ENCODE data around the gene TNRC18.

Gene TNRC18

DNA sequence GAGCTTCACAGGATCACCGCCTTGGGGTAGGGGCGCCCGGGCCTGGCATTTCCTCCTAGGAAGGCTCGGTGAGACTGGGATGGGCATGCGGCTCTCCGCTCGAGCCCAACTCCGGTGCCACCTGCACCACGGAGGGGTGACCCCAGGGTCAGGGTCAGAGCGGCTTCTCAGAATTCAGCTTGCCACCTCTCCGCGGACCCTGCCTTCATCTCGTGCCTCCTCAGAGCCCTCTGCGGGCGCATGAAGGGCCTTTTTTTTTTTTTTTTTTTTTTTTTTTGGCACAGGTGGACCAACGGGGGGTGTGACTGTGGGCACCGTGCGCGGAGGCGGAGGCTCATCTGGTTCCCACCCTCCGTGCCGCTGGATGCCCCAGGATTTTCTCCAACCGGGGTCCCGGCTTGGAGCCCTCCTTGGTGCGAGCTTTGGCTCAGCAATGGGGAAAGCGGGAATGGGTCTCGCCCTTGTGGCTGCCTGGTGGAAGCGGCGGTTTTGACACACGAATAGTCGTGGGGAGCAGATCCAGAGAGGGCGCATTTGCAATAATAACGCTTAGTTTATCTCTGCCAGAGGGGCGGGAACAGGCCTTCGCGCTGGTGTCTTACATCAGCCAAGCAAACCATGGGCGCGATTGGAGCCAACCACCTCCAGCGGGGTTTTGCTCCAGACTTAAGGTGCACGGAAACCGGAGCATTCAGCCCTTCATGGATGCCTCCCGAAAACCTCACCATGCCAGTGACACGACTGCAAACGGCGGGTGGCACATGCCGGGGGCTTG, 5.0 kb upstream of the TNRC18 start:
- DNase-seq, result peak in 1 of 2 experiments; percentile 43

DNA sequence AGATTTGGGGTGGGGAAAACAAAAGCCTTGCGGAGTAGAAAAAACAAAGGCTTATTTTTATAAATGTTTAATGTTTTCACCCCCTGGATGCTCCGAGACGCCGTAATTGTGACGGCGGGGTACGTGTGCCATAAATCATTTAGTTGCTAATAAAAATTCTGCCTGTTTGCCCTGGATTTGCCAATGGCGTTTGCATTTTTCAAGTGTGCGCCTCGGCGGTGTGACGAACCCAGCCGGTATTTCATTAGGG, 2.5 kb upstream of the TNRC18 start:
- no peak for DNase-seq

DNA sequence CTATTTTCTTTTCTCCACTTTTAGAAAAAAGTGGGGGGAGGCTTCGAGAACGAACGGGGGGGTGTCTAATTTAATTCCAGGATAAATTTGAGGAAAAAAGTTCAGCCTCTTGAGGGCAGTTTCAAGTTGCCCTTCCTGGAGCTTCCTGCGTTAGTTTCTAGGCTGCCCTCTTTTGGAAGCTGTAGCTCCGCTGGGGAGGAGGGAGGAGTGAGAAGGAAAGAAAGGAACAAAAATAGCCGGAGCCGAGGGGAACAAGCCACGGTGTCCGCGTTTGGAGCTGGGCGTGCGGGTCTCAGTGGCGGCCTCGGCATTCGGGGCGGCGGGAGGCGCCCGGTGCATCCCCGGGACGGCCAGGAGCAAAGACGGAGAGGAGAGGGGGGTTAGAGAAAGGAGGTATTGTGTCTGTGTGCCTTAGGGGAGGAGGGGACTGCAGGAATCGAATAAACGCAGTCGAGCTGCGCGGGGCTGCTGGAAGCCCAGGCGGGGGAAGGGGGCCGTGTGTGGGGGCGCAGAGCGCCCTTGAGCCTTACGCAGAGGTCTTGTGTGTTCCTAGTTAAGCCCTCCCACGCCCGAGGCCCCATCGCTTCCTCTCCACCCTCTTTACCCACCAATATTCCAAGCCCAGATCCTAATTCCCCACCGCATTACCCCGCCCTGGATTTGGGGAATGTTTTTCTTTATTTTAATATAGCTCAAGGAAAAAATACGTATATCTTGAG, 2.0 kb upstream of the TNRC18 start:
- peak; percentile 51 to 76 for DNase-seq

DNA sequence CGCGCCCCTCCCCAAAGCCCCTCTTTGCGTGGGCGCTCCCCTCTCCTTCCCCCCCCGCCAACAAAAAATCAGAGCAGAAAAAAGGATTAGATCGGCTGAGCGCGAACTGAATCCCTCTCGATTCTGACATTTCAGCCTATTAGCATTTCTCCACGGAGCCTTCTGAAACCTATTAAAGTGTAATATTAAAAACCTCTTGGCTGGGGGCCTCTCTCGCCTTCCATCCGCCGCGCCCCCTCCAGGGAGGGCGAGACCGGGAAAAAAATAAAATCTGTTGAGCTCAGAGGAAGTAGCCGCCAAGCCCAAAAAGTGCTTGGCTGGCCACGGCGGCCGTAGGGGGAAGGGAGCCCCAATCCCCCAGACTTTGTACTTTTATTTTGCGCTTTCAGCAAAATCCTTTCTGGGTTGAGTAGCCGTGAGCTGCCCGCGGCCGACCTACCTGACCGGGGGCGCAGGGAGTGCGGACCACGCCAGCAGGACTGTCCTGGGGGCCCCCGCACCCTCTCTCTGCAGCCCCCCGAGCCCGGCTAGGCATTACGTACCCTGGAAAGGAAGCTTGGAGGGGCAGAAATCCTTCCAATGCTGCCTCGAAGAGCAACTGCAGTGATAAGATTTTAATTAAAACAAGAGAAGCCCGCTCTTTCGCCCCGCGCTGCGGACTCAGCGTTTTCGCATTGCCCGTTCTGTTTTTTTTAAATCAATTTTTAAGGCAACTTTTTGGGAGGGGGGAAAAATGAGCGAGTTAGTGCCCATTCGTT, 1.3 kb upstream of the TNRC18 start:
- peak; percentile 46 to 62 for DNase-seq

DNA sequence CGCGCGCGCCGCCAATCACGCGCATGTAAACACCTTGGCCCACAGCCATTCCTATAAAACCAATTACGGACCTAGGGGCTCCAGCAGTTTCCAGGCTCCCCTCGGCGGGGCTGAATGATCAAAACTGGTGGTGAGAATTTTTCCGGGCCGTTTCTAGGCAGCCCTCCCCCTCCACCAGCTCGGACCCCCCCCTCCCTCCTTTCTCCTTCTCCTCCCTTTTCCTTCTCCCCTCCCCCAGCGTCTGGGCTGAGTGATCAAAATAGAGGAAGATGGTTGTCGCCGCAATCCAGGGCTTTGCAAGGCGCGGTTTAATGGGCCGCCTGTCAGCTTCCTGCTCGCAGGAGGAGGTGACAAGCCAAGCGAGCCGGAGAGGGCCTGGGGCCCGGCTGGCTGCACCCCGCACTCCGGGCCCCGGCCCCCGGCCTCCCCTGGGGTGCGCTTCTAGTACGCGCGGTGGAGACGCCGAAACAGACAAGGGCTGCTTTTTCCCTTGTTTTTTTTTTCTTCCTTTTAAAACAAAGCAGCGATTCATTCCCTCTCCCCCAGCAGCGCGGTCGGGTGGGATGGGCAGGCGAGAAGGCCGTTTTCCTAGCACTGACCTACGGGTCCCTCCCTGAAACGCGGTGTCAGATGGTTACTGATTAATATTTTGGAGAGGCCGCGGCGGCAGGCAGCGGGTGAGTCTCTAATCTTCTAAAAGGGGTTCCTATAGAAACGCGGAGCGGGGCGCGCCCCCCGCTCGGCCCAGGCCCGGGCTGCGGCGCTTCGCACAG, 528 bp upstream of the TNRC18 start:
- peak; percentile 92 to 96 for DNase-seq

DNA sequence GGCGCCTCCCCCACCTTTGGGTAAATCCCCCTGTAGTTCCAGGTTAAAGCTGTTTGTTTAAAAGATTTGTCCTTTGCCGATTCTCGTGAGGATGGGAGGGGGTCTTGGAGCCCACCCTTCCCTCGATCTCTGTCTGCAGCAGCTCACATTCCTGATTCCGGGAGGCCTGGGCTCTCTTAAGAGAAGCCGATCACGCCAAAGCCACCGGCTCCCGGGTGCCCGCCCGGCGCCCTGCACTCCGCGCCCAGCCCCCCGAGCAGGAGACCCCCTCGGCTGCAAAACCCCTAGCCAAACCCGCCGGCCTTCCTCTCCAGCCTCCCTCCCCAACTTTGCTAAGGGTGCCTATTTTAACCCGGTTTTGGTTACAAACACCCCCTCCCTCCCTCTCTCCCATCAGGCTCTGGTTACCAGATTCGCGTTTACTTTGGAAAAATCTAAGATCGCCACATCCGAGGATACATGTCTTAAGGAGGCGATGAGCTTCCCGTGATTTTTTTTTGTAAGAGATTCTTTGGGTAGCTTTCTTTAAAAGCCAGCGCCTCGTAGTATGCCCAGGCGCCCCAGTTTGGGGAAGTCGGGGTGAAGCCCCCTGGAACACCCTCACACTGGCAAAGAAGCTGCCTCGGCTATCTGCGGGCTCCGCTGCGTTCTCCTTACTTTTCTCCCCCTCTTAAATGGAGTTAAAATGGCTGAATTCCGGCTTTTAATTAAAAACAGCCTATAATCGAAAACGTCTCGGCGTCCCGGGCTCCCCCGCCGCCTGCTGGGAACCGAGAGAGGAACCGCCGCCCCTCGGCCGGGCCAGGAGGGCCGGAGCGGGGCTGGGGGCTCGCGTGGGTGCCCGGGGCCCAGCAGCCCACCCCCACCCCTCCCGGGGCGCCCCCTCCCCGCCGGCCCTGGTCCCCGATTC, 983 bp downstream of the TNRC18 start:
- DNase-seq, result peak in 1 of 2 experiments; percentile 41

DNA sequence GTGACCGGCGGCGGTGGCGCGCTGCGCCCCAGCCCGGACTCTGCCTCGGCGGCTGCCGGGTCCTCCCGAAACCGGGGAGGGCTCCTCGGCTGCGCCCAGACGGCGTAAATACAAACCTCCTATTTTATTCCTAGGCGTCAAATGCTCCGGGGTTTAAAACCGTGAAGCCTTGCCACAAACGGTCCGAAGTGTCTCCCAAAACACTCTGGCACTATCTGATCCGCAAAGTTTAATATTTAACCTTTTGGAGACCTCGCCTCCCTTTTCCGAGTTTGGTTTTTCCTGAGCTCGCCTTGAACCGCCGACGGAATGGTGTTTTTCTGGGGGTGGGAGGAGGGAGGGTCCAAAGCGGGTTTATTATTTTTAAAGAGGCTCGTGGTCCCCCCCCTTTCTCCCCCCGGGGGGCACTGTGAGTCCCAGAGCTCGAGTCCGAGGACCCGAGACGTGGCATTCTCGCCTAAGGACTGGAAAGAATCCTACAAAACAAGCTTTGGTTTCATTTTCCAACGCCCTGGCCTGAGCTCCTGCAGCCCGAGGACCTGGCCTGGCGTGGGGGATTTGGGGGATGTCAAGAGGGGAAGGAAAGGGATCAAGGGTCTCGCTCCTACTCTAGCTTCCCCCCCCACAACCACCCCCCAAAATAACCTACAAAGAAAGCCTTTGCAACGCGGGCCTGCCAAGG, 1.8 kb downstream of the TNRC18 start:
- peak in 1 of 2 experiments; percentile 44 for DNase-seq

DNA sequence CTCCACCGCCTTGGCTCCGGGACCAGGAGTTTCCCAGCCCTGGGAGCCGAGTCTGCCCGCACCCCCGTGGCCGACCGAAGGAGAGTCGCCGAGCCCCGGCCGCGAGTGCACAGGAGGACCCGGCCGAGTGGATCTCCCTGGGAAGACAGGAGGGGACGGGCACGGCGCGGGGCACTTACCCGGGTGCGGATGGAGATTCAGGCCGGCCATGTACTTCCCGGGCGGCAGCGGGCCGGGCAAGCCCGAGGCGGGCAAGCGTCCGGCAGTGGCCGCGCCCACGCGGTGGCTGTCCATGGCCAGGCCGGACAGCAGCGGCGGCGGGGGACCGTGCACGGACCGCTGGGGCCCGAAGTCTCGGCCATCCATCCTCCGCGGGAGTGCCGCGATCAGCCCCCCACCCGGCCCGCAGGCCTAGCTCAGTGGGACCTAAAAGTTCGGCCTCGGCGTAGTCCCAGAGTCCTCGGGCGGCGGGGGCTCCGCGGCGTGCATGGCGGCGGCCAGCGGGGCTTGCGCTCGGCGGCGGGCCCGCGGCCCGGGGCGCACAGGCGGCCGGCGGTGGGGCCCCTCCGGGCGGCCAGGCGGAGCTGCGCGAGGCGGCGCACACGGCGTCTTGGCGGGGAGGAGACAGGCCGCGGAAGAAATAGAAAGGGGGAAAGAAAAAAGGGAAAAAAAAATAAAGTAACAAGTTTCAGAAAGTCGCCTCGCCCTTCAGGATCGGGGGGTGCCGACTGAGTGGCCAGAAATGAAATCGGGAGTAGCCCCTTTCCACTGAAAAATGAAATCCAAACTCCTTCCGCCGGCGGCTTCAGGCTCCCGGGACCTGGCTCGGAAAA, 2.5 kb downstream of the TNRC18 start:
- DNase-seq, result no peak

DNA sequence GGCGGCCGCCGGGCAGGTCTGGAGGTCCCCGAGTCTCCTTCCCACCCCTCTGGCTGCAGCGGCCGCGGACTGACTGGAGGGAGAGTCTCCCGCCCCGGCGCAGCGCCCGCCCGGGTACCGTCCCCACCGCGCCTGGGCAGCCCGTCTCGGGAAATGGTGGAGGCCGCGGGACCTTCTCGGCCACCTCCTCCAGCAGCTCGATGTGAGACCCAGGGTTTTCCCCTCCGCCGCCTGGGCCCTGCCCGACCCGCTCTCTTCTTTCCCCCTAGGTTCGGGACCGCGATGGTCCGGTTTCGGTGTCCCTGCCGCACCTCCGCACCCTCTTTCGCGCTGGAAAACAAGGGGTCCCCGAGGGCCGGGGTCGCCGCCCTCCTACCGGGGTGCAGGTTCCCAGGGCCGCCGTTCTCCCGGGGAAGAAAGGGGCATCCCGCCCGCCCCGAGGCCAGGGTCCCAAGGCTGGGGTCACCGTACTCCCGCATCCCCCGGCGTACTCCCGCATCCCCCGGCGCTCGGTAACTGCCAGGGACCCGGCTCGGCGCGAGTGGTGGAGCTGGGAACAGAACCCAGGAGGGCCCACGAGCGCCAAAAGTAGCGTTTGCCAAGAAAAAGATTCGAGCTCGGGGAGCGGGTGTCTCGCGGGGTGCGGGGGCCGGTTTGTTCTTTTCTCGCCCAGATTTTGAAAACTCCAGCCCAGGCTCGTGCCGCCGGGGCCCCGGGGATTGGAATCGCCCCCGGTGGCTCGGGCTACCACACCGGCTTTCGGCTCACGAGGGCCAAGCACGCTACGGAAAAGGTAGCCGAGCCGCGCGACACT, 3.4 kb downstream of the TNRC18 start:
- DNase-seq, result no peak

DNA sequence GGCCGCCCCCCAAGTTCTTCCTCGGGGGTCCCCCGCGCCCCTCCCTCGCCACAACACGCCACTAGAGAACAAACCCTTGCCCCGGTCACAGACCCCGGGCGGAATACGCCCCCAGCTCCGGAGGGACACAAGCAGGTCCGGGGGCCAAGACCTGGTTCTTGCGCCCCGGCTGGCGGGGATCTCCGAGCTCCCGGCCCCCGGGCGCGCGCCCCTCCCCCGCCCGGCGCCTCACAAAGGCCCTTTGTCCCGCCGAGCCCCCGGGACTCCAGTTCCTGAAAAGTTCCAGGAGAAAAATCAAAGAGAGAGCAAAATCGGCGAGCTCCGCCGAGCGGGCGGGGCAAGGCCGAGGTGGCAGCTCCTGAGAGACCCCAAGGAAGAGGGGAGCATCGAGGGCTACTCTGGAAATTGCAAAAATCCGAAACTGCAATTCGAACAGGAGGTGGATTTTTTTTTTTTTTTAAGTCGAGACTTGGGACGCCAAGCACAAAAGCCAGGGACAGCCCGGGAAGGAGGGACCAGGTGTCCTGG, 4.0 kb downstream of the TNRC18 start:
- no peak for DNase-seq

DNA sequence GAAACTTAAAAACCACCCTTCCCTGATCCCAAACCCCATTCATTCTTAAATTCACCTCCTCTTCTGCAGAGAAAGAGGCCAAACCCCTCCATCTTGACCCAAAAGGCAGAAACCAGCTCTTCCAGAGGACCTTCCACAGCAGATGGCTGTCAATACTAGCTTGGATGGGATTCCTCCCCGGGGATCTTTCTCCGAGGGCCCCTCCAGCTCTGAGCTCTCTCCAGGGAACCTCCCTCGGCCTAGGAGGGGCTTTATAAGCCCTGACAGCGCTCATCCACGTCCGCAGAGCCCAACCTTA, 5.4 kb downstream of the TNRC18 start:
- peak in 1 of 2 experiments; percentile 51 for DNase-seq

DNA sequence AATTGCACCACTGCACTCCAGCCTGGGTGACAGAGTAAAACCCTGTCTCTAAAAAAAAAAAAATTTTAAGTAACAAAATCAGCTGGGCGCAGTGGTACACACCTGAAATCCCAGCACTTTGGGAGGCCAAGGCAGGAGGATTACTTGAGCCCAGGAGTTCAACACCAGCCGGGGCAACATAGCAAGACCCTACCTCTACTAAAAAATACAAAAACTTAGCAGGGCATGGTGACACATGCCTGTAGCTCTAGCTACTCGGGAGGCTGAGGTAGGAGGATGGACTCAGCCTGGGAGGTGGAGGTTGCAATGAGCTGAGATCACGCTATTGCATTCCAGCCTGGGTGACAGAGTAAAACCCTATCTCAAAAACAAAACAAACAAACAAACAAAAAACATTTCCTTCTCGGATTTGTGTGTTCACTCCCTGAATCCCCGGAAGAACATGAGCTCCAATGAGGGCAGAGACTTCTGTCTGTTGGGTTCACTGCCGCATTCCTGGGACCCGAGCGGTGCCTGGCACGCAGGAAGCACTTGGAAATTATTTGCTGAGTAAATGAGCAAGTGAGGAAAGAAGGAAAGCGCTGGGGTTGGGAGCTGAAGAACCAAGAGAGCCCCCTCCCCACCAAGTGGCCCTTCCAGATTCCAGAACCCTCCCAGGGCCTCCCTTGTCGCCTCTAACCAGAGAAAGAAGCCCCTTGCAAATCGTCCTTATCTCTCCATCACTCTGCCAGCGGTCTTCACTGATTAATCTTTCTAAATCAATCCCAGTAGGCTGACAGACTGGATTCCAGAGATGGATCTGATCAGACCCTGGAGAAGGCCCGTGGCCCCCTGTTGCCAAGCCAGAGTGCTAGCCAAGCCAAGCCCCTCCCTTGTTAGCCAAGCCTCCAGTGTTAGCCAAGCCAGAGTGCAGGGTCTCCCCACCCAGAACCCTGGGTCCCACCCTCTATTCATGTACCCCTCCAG, 6.2 kb downstream of the TNRC18 start:
- DNase-seq, result no peak

DNA sequence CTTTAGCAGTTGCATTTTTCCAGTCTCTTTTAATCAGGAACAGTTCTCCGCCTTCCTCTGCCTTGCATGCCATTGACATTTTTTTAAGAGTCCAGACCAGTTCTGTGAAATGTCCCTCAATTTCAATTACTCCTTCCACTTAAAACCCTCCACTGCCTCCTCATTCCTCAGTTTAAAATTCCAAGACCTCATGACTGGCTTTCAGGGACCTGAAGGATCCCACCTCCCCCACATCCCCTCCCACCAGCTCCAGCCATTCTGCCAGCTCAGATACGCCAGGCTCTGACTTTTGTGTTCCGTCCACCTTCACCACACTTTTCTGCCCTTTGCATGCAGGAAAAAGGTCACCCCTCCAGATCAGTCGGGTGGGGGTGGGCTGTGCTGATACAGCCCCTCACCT, 8.7 kb downstream of the TNRC18 start:
- DNase-seq, result no peak

DNA sequence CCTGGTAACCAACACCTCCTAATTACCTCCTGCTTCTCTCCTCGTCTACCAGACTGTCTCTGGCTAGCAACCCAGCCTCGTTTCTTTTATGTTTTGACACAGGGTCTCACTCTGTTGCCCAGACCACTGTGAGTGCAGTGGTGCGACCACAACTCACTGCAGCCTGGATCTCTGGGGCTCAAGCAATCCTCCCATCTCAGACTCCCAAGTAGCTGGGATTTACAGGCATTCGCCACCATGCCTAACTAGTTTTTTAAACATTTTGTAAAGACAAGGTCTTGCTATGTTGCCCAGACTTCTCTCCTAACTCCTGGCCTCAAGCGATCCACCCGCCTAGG, 10.2 kb downstream of the TNRC18 start:
- DNase-seq, result no peak

DNA sequence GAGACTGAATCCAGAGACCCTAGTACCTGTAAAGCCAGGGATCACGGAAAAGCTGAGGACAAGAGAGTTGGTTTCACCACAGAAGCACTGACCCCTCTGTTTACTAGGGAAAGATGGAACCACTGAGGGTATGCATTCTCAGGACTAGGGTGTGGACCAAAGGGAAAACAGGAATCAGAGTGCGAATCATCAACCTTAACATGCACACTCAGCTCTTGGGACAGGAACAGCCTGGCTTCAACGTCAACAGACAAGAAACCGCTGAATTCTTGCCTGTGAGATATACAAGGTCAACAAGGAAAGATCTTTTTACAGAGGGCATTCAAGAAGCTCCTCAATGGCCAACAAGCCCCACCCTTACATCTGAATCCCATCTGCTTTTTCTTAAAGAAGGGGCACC, 14.9 kb downstream of the TNRC18 start:
- DNase-seq, result no peak

DNA sequence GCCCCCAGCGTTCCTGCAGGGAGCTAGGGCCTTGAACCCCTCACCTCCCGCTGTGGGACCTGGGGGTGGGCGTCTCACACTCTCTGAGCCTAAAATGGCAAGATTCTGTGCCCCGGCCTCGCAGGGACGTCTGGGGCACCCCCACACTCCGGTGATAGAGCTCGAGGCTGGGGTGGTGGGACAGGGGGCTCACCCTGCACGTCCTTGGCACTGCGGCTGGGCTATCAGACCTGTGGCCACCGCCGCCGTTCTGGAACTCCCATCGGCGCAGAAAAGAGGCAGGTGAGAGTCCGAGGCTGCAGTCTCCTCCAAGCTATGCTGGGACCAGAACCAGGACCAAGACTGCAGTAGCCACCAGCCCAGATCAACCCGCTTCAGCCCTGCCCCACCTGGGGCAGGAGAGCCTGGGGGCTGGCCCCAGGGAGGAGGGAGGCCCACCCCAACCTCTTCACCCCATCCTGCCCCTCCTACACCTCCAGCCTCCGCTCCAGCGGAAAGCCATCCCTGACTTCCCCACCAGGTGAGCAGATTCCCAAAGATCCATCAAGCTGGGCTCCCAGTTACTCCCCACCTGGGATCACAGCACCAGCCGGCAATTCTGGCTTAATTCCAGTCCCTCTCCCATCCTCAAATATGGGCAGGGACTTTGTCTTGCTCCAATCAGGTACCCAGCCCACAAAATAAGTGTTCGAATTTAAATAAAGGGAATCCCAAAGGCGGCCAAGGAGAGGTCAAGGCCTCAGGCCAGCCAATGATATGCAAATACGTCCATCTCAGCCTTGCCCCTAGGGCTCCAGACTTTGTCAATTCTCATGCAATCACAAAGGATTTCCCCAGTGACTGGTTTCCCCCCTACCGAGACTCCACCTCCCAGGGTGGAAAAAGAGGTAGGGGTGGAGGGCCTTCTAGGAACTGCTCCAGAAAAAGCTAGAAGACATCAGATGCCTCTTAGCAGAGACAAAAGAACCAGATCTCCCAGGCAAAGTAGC, 16.4 kb downstream of the TNRC18 start:
- no peak for DNase-seq

DNA sequence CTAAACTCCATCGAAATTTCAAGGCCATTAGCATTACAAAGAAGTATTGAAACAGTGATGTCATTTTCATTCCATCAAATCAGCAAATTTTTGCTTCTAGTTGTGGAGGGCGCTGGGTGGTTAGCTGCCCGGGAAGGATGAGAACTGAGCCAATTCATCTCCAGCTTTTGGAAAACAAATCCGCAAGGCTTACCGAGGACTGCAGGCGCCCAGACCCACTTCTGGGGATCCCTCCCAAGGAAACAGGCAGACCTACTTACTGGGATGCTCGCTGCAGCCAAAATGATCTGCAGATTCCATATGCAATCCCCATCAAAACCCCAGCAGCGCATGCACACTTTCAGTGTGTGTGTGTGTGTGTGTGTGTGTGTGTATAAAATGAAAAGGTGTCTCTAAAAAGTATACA, 19.2 kb downstream of the TNRC18 start:
- no peak for DNase-seq

Data from NCI-H524 (cell line).